ENCODE data around the gene IRF2.
"Not testable (repeated sequence)": the region's sequence is repeated elsewhere in the genome, so short reads cannot be mapped to it uniquely, and the experiment has no call there.

IRF2 gene

GRCh38 chr4:184342167-184342856 lies 132.0 kb downstream of the IRF2 start:
- DNase-seq (ENCODE audit: extremely low read depth, low read depth) = no peak
- no peak for TF ChIP-seq CTCF (IDR thresholded peaks at IDR 0.05; ENCODE audit: low read depth, low read length, missing control alignments)
- no peak overlapping the region for H3K4me3 ChIP-seq (replicated peaks; ENCODE audit: low read depth, low read length)

DNA sequence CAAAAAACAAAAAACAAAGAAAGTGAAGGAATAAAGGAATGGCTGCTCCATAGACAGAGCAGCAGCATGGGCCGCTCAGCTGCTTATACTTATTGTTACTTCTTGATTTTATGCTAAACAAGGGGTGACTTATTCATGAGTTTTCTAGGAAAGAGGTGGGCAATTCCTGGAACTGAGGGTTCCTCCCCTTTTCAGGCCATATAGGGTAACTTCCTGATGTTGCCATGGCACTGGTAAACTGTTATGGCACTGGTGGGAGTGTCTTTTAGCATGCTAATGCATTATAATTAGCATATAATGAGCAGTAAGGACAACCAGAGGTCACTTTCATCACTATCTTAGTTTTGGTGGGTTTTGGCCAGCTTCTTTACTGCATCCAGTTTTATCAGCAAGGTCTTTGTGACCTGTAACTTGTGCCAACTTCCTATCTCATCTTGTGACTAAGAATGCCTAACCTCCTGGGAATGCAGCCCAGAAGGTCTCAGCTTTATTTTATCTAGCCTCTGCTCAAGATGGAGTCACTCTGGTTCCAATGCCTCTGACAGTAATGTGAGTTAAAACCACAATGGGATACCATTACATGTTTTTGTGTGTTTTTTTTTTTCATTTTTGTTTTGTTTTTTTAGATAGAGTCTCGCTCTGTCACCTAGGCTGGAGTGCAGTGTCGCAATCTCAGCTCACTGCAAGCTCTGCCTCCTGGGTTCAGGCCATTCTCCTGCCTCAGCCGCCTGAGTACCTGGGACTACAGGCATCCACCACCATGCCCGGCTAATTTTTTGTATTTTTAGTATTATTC lies 134.8 kb downstream of the IRF2 start:
- DNase-seq (ENCODE audit: extremely low read depth, low read depth); H3K4me3 ChIP-seq (replicated peaks; ENCODE audit: low read depth, low read length): not testable (repeated sequence)

- no peak for TF ChIP-seq CTCF (IDR thresholded peaks at IDR 0.05; ENCODE audit: low read depth, low read length, missing control alignments)
- no peak for DNase-seq (ENCODE audit: extremely low read depth, low read depth)
- no peak overlapping the region for H3K4me3 ChIP-seq (replicated peaks; ENCODE audit: low read depth, low read length)
These were observed 136.4 kb downstream of the IRF2 start for GRCh38 chr4:184337907-184338306.

All from HFF-Myc (cell line).